Calu3 (cell line): ENCODE measurements around the gene HKDC1. TPM values are rescaled to one million over a fixed set of nuclear protein-coding genes. Genes with fewer than 3 reads are reported as not detected.
A peak's percentile ranks its signal among the peaks of the same experiment; 100 is the strongest.

Experiments used
- BruUV-seq: library from RNA; stranded (reverse); fragments of 400-500 nt; replicated peaks from 2 replicates; lab custom pipeline; 2021; lab: Mats Ljungman, UMichigan
- CTCF ChIA-PET: fragments of 300-600 bp; sonication (Branson Sonifier 250); formaldehyde crosslinking; loops from one replicate; lab custom pipeline; 2022; ENCODE audit warnings: antibody characterized with exemption; lab: Charles Lee
- DNase-seq: peaks from one replicate; pipeline ENCODE4 v3.0.0; 2022
- H3K27ac Mint-ChIP-seq: one replicate; pipeline ENCODE4 v1.8.0; 2022; ENCODE audit warnings: mixed read lengths; ENCODE audit not compliant: unreplicated experiment
- H3K27me3 Mint-ChIP-seq: one replicate; pipeline ENCODE4 v1.8.0; 2022; ENCODE audit warnings: mixed read lengths; ENCODE audit not compliant: unreplicated experiment
- H3K36me3 Mint-ChIP-seq: one replicate; pipeline ENCODE4 v1.8.0; 2022; ENCODE audit warnings: mild to moderate bottlenecking, moderate library complexity, mixed read lengths; ENCODE audit not compliant: insufficient read depth, unreplicated experiment
- H3K4me1 Mint-ChIP-seq: one replicate; pipeline ENCODE4 v1.8.0; 2022; ENCODE audit warnings: mild to moderate bottlenecking, low read depth, mixed read lengths; ENCODE audit not compliant: unreplicated experiment
- H3K4me3 Mint-ChIP-seq: one replicate; pipeline ENCODE4 v1.8.0; 2022; ENCODE audit warnings: mild to moderate bottlenecking, low read depth, moderate library complexity, mixed read lengths; ENCODE audit not compliant: unreplicated experiment
- H3K9me3 Mint-ChIP-seq: one replicate; pipeline ENCODE4 v1.8.0; 2022; ENCODE audit warnings: low read depth, mixed read lengths; ENCODE audit not compliant: unreplicated experiment
- intact Hi-C: fragments of 100-400 bp; cut with micrococcal nuclease; formaldehyde crosslinking; loops from one replicate; pipeline ENCODE4 v1.10.0; 2022; ENCODE audit not compliant: unreplicated experiment
- total RNA-seq: library from RNA; stranded (reverse); gene quantifications from 2 replicates; pipeline ENCODE4 v1.2.3, GENCODE V29; 2022
- TF ChIP-seq, protein P1 (sequence below): fragments of 200-600 bp; IDR thresholded peaks from one replicate; pipeline ENCODE4 v1.8.0; 2022; ENCODE audit warnings: antibody characterized with exemption; ENCODE audit not compliant: unreplicated experiment

The HKDC1 gene
- total RNA-seq, 1 experiment from 2014 or later: 112 TPM

- Mint-ChIP-seq H3K36me3 (peaks cover 93% of the 10 kb centered on the region), H3K27me3 (no peaks in the 10 kb centered on the region), H3K9me3 (no peaks in the 10 kb centered on the region), H3K27ac (peak overlapping the region; percentile 37), H3K4me3 (no peak overlapping the region), H3K4me1 (peaks cover 74% of the 10 kb centered on the region)
- intact Hi-C loops: no loop called here
- BruUV-seq: no TSS peak
- TF ChIP-seq, protein P1, sequence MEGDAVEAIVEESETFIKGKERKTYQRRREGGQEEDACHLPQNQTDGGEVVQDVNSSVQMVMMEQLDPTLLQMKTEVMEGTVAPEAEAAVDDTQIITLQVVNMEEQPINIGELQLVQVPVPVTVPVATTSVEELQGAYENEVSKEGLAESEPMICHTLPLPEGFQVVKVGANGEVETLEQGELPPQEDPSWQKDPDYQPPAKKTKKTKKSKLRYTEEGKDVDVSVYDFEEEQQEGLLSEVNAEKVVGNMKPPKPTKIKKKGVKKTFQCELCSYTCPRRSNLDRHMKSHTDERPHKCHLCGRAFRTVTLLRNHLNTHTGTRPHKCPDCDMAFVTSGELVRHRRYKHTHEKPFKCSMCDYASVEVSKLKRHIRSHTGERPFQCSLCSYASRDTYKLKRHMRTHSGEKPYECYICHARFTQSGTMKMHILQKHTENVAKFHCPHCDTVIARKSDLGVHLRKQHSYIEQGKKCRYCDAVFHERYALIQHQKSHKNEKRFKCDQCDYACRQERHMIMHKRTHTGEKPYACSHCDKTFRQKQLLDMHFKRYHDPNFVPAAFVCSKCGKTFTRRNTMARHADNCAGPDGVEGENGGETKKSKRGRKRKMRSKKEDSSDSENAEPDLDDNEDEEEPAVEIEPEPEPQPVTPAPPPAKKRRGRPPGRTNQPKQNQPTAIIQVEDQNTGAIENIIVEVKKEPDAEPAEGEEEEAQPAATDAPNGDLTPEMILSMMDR: no peak
- CTCF ChIA-PET: interaction anchor here (1.2 kb wide), 1 partner anchor 180 kb away, joined by 3 read pairs; no protein-coding TSS in a partner anchor
- DNase-seq: no peak
Measured at GRCh38 chr10:69228151-69228550, 8.0 kb downstream of the HKDC1 start.

DNA sequence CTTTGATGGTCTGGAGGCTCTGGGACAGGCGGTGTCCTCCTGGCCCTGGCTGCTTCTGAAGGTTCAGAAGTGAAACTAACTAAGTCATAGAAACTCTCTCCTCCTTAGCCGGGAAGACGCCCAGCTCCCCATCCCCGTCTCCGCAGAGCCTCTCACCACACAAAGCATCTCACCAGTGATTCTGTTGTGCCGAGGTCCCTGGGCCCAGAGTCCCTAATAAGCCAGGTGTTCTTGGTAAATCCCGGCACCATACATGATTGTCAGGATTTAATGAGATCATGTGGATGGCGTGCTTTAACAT, 9.4 kb downstream of the HKDC1 start:
- Mint-ChIP-seq H3K27me3 (no peaks in the 10 kb centered on the region), H3K4me3 (no peak overlapping the region), H3K9me3 (no peaks in the 10 kb centered on the region), H3K4me1 (peaks cover 73% of the 10 kb centered on the region), H3K36me3 (peaks cover 95% of the 10 kb centered on the region), H3K27ac (peak overlapping the region; percentile 37)
- TF ChIP-seq, protein P1: no peak
- BruUV-seq: no TSS peak
- CTCF ChIA-PET: no interaction called here
- DNase-seq: no peak
- intact Hi-C loops: no loop called here

DNA sequence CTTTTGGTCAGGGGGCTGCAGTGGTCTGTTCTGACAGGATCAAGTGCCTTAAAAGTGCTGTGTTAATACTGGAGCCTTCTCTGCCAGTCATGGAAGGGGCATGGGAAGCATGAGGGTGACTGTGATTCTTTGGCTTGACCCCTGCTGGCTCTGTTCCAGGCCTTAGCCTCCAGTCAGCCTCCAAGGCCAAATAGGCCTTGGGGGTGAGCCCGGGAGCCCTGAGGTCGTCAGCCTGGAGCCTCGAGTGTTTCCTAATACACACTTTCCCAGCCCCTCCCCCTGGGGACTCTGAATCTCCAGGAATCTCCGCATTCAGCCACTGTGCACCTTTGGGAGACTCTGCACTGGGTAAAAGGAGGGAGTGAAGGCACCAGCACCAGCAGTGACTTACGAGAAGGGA, 10.0 kb downstream of the HKDC1 start:
- no peaks in the 10 kb centered on the region for H3K9me3 Mint-ChIP-seq
- H3K27me3 Mint-ChIP-seq: no peaks in the 10 kb centered on the region
- peak overlapping the region; percentile 37 for H3K27ac Mint-ChIP-seq
- H3K36me3 Mint-ChIP-seq: peaks cover 95% of the 10 kb centered on the region
- CTCF ChIA-PET: no interaction called here
- TF ChIP-seq, protein P1: no peak
- intact Hi-C loops: no loop called here
- no peak for DNase-seq
- peaks cover 67% of the 10 kb centered on the region for H3K4me1 Mint-ChIP-seq
- BruUV-seq: no TSS peak
- H3K4me3 Mint-ChIP-seq: no peak overlapping the region

GRCh38 chr10:69232252-69232651, 12.1 kb downstream of the HKDC1 start:
- intact Hi-C loops: no loop called here
- Mint-ChIP-seq H3K9me3 (no peaks in the 10 kb centered on the region), H3K27ac (peak overlapping the region; percentile 32), H3K27me3 (no peaks in the 10 kb centered on the region), H3K36me3 (peaks cover 94% of the 10 kb centered on the region), H3K4me3 (peak overlapping the region; percentile 1), H3K4me1 (peaks cover 54% of the 10 kb centered on the region)
- CTCF ChIA-PET: no interaction called here
- no TSS peak for BruUV-seq
- DNase-seq: peak; percentile 45
- TF ChIP-seq, protein P1: no peak
